HCT116 (cell line): ENCODE measurements around the gene LCOR. TPM values are rescaled to one million over a fixed set of nuclear protein-coding genes. Genes with fewer than 3 reads are reported as not detected.
"Not testable (repeated sequence)": the region's sequence is repeated elsewhere in the genome, so short reads cannot be mapped to it uniquely, and the experiment has no call there.

Experiments used
- ATAC-seq: fragments of 200-7000 bp; cut with Tn5 transposase; 2 replicates; pipeline ENCODE4 v1.9.1; 2020; ENCODE audit warnings: mild to moderate bottlenecking, moderate library complexity
- BruUV-seq: library from RNA; stranded (reverse); fragments of 400-500 nt; replicated peaks from 2 replicates; lab custom pipeline; 2021; lab: Mats Ljungman, UMichigan
- CTCF ChIA-PET: fragments of 300-600 bp; sonication (Branson Sonifier 250); formaldehyde crosslinking; loops from one replicate; lab custom pipeline; 2021; ENCODE audit warnings: antibody characterized with exemption; lab: Charles Lee
- POLR2A ChIA-PET: fragments of 300-600, 350-600 bp; sonication (Branson Sonifier 250); formaldehyde crosslinking; loops from one replicate; lab custom pipeline; 2021; ENCODE audit warnings: antibody characterized with exemption; lab: Charles Lee
- RAD21 ChIA-PET, 2 experiments: fragments of 300-600 bp; sonication (Branson Sonifier 250); formaldehyde crosslinking; loops; one replicate each; lab custom pipeline; 2023; ENCODE audit warnings: low total read pairs in 2 of 2; ENCODE audit not compliant: uncharacterized antibody in 2 of 2, unreplicated experiment in 2 of 2, low non-redundant PET in 1 of 2; lab: Charles Lee
- DNase-seq: peaks from one replicate; pipeline ENCODE4 v3.0.0-alpha.2; 2010; ENCODE audit warnings: low read depth, low spot score
- H2AFZ ChIP-seq: fragments of 200-600 bp; shearing (Covaris generic), sonication (generic); 2 replicates; pipeline ENCODE4 v1.6.1; 2017; ENCODE audit warnings: low read depth, mixed run types, mixed read lengths, antibody characterized with exemption, low read length; ENCODE audit not compliant: poor library complexity, severe bottlenecking
- H3K27ac ChIP-seq: 2 replicates; pipeline ENCODE4 v1.5.1; 2012; ENCODE audit warnings: low read depth, low read length
- H3K27me3 ChIP-seq: fragments of 200-600 bp; sonication (generic); 2 replicates; pipeline ENCODE4 v1.6.1; 2016; ENCODE audit warnings: mixed run types, low read length, mixed read lengths; ENCODE audit not compliant: insufficient read depth
- H3K36me3 ChIP-seq, 2 experiments: fragments of 200-500 bp in 1 of 2; fragments of 200-600 bp in 1 of 2; sonication (Bioruptor generic) in 1 of 2; sonication (generic) in 1 of 2; 2 replicates each; pipeline versions ENCODE4 v1.5.1 to v1.6.1; 2014 to 2016; ENCODE audit warnings: low read length in 2 of 2, inconsistent platforms in 1 of 2, mixed read lengths in 1 of 2, mixed run types in 1 of 2; ENCODE audit not compliant: insufficient read depth in 2 of 2, control insufficient read depth in 1 of 2
- H3K4me1 ChIP-seq, 2 experiments: fragments of 200-600 bp in 1 of 2; sonication (generic) in 1 of 2; 2 replicates each; pipeline versions ENCODE4 v1.5.1 to v1.6.1; 2012 to 2017; ENCODE audit warnings: low read length in 2 of 2, inconsistent platforms in 1 of 2, mild to moderate bottlenecking in 1 of 2, mixed read lengths in 1 of 2, mixed run types in 1 of 2, moderate library complexity in 1 of 2; ENCODE audit not compliant: insufficient read depth in 2 of 2, control insufficient read depth in 1 of 2
- H3K4me2 ChIP-seq: fragments of 200-600 bp; sonication (generic); 2 replicates; pipeline ENCODE4 v1.6.1; 2017; ENCODE audit warnings: mixed run types, low read length, mixed read lengths
- H3K4me3 ChIP-seq, 2 experiments: fragments of 200-600 bp in 1 of 2; sonication (generic) in 1 of 2; replicated peaks in 1 of 2; 2 replicates each; pipeline ENCODE4 v1.5.1; 2011 to 2016; ENCODE audit warnings: low read length in 2 of 2, control low read depth in 1 of 2, low read depth in 1 of 2, mild to moderate bottlenecking in 1 of 2, mixed read lengths in 1 of 2, mixed run types in 1 of 2
- H3K79me2 ChIP-seq: fragments of 200-600 bp; sonication (generic); 2 replicates; pipeline ENCODE4 v1.6.1; 2017; ENCODE audit warnings: mild to moderate bottlenecking, mixed run types, low read length, moderate library complexity, mixed read lengths; ENCODE audit not compliant: insufficient read depth
- H3K9ac ChIP-seq: fragments of 200-600 bp; sonication (generic); 2 replicates; pipeline ENCODE4 v1.6.1; 2016; ENCODE audit warnings: low read length, mixed read lengths
- H3K9me2 ChIP-seq: fragments of 200-600 bp; sonication (generic), shearing (Covaris generic); 2 replicates; pipeline ENCODE4 v1.6.1; 2017; ENCODE audit warnings: mixed run types, mild to moderate bottlenecking, moderate library complexity; ENCODE audit not compliant: insufficient read depth
- H3K9me3 ChIP-seq, 2 experiments: fragments of 200-500 bp in 1 of 2; fragments of 200-600 bp in 1 of 2; sonication (Bioruptor generic) in 1 of 2; sonication (generic) in 1 of 2; 2 replicates each; pipeline ENCODE4 v1.6.1; 2014 to 2017; ENCODE audit warnings: low read length in 2 of 2, mixed read lengths in 2 of 2, inconsistent platforms in 1 of 2, low read depth in 1 of 2, mild to moderate bottlenecking in 1 of 2, mixed run types in 1 of 2, moderate library complexity in 1 of 2; ENCODE audit not compliant: control insufficient read depth in 1 of 2, insufficient read depth in 1 of 2
- H4K20me1 ChIP-seq: fragments of 200-600 bp; sonication (generic), shearing (Covaris generic); 2 replicates; pipeline ENCODE4 v1.6.1; 2017; ENCODE audit warnings: mixed run types, mild to moderate bottlenecking, moderate library complexity; ENCODE audit not compliant: insufficient read depth
- CBX3 ChIP-seq: IDR thresholded peaks from 2 replicates; pipeline ENCODE4 v1.6.1; 2012; ENCODE audit warnings: low read depth
- CEBPB ChIP-seq: IDR thresholded peaks from 2 replicates; pipeline ENCODE4 v1.6.1; 2012; ENCODE audit warnings: low read depth
- ELF1 ChIP-seq: IDR thresholded peaks from 2 replicates; pipeline ENCODE4 v1.6.1; 2012; ENCODE audit warnings: low read depth, borderline replicate concordance
- EZH2 ChIP-seq: fragments of 200-600 bp; sonication (generic); IDR thresholded peaks from 2 replicates; pipeline ENCODE4 v1.6.1; 2017; ENCODE audit warnings: antibody characterized with exemption, mixed run types
- EZH2phosphoT487 ChIP-seq: fragments of 200-600 bp; IDR thresholded peaks from 2 replicates; pipeline ENCODE4 v1.6.1; 2018; ENCODE audit warnings: antibody characterized with exemption, borderline replicate concordance
- MAX ChIP-seq: IDR thresholded peaks from 2 replicates; pipeline ENCODE4 v1.6.1; 2012
- RAD21 ChIP-seq: IDR thresholded peaks from 2 replicates; pipeline ENCODE4 v1.6.1; 2012; ENCODE audit warnings: low read depth, mild to moderate bottlenecking
- REST ChIP-seq: IDR thresholded peaks from 2 replicates; pipeline ENCODE4 v1.6.1; 2012; ENCODE audit warnings: low read depth
- SIN3A ChIP-seq: IDR thresholded peaks from 2 replicates; pipeline ENCODE4 v1.6.1; 2012; ENCODE audit warnings: low read depth
- SP1 ChIP-seq: IDR thresholded peaks from 2 replicates; pipeline ENCODE4 v1.6.1; 2012; ENCODE audit warnings: low read depth
- SRF ChIP-seq: IDR thresholded peaks from 2 replicates; pipeline ENCODE4 v1.6.1; 2012; ENCODE audit warnings: low read depth
- TCF7L2 ChIP-seq: IDR thresholded peaks from 2 replicates; pipeline ENCODE4 v1.7.0; 2011; ENCODE audit warnings: borderline replicate concordance, inconsistent platforms; ENCODE audit not compliant: insufficient read depth, insufficient read length; ENCODE audit errors: extremely low read depth
- YY1 ChIP-seq: IDR thresholded peaks from 2 replicates; pipeline ENCODE4 v1.6.1; 2011; ENCODE audit warnings: low read length, low read depth, moderate library complexity, mild to moderate bottlenecking; ENCODE audit not compliant: insufficient replicate concordance; ENCODE audit errors: extremely low read depth
- ZFX ChIP-seq: fragments of 450-650 bp; IDR thresholded peaks from 2 replicates; pipeline ENCODE4 v1.6.1; 2017
- ZNF274 ChIP-seq: fragments of 200-500 bp; sonication (Bioruptor generic); IDR thresholded peaks from 2 replicates; pipeline ENCODE4 v1.6.1; 2014; ENCODE audit warnings: mild to moderate bottlenecking, low read depth, low read length, inconsistent platforms
- intact Hi-C: fragments of 100-400 bp; cut with micrococcal nuclease; formaldehyde crosslinking; loops from 2 replicates; pipeline ENCODE4 v1.10.0; 2022
- total RNA-seq: library from RNA; stranded (reverse); gene quantifications from one replicate; pipeline ENCODE4 v1.2.1, GENCODE V29; 2021; ENCODE audit not compliant: unreplicated experiment

The LCOR gene
- total RNA-seq, 1 experiment from 2014 or later, result 59.9 TPM

GRCh38 chr10:96846926-96847325 lies 14.8 kb downstream of the LCOR start (continued):
- TF ChIP-seq SP1 (no peak), ZNF274 (no peak), ELF1 (no peak), YY1 (no peak), CBX3 (no peak)

GRCh38 chr10:96847356-96847755 lies 15.3 kb downstream of the LCOR start:
- CTCF ChIA-PET, H3K4me2 ChIP-seq, ATAC-seq, H3K36me3 ChIP-seq, H3K9me3 ChIP-seq, H3K9ac ChIP-seq, RAD21 ChIA-PET, BruUV-seq, H3K27ac ChIP-seq, intact Hi-C loops, H4K20me1 ChIP-seq, H3K27me3 ChIP-seq, H2AFZ ChIP-seq, H3K4me3 ChIP-seq, POLR2A ChIA-PET, DNase-seq, H3K4me1 ChIP-seq, H3K9me2 ChIP-seq: not testable (repeated sequence)
- peaks cover 95% of the 10 kb centered on the region for H3K79me2 ChIP-seq

GRCh38 chr10:96850113-96850512 lies 18.0 kb downstream of the LCOR start:
- Histone ChIP-seq H3K9ac (no peak overlapping the region), H3K9me3 (no peaks in the 10 kb centered on the region), H3K79me2 (peaks cover 96% of the 10 kb centered on the region), H3K4me2 (no peak overlapping the region), H3K27ac (no peak overlapping the region), H3K4me1 (peaks cover 0 to 3% of the 10 kb centered on the region in 2 experiments; a peak in 1 of 4 replicates), H2AFZ (no peak overlapping the region), H3K36me3 (no peaks in the 10 kb centered on the region), H4K20me1 (no peaks in the 10 kb centered on the region), H3K4me3 (no peak overlapping the region), H3K27me3 (no peaks in the 10 kb centered on the region), H3K9me2 (no peaks in the 10 kb centered on the region)
- no peak for ATAC-seq
- POLR2A ChIA-PET, result no interaction called here
- BruUV-seq, result no TSS peak
- no peak for DNase-seq
- intact Hi-C loops, result no loop called here
- RAD21 ChIA-PET, result no interaction called here
- CTCF ChIA-PET, result no interaction called here
- TF ChIP-seq ZFX, result no peak
- TF ChIP-seq SIN3A, result no peak
- TF ChIP-seq MAX, result no peak
- TF ChIP-seq YY1, result no peak
- no peak for TF ChIP-seq RAD21
- TF ChIP-seq REST, result no peak
- no peak for TF ChIP-seq EZH2
- TF ChIP-seq CEBPB, result no peak
- TF ChIP-seq EZH2phosphoT487, result no peak
- TF ChIP-seq TCF7L2, result no peak
- TF ChIP-seq SRF, result no peak
